Karpas-422 (cell line): ENCODE results near the gene PTPRK. TPM values are rescaled to one million over a fixed set of nuclear protein-coding genes. Genes with fewer than 3 reads are reported as not detected.

Experiments used
- DNase-seq: peaks from one replicate; pipeline ENCODE4 v3.0.0-alpha.2; 2015
- H2AFZ ChIP-seq: fragments of 200-600 bp; sonication (generic); 2 replicates; pipeline ENCODE4 v1.6.1; 2014; ENCODE audit warnings: antibody characterized with exemption, low read length, mixed read lengths
- H3K27ac ChIP-seq: fragments of 200-600 bp; sonication (generic); 2 replicates; pipeline ENCODE4 v1.5.1; 2014; ENCODE audit warnings: mild to moderate bottlenecking, low read length, moderate library complexity
- H3K27me3 ChIP-seq: fragments of 200-600 bp; sonication (generic); 2 replicates; pipeline ENCODE4 v1.6.1; 2014; ENCODE audit warnings: low read length, mixed read lengths
- H3K36me3 ChIP-seq: fragments of 200-600 bp; sonication (generic); 2 replicates; pipeline ENCODE4 v1.6.1; 2014; ENCODE audit warnings: low read length, mixed read lengths; ENCODE audit not compliant: insufficient read depth
- H3K4me1 ChIP-seq: fragments of 200-600 bp; sonication (generic); 2 replicates; pipeline ENCODE4 v1.6.1; 2014; ENCODE audit warnings: mild to moderate bottlenecking, low read length, mixed read lengths
- H3K4me2 ChIP-seq: fragments of 200-600 bp; sonication (generic); 2 replicates; pipeline ENCODE4 v1.6.1; 2014; ENCODE audit warnings: low read length, low read depth, mild to moderate bottlenecking; ENCODE audit not compliant: poor library complexity, severe bottlenecking
- H3K4me3 ChIP-seq: fragments of 200-600 bp; sonication (generic); 2 replicates; pipeline ENCODE4 v1.5.1; 2014; ENCODE audit warnings: mild to moderate bottlenecking, antibody characterized with exemption, low read length, mixed read lengths
- H3K79me2 ChIP-seq: fragments of 200-600 bp; sonication (generic); 2 replicates; pipeline ENCODE4 v1.6.1; 2014; ENCODE audit warnings: mild to moderate bottlenecking, low read length, mixed read lengths
- H3K9ac ChIP-seq: fragments of 200-600 bp; sonication (generic); 2 replicates; pipeline ENCODE4 v1.6.0; 2014; ENCODE audit warnings: low read length
- H3K9me2 ChIP-seq: fragments of 200-600 bp; sonication (generic), shearing (Covaris generic); replicated peaks from 2 replicates; pipeline ENCODE4 v1.6.0; 2014; ENCODE audit warnings: mild to moderate bottlenecking, low read length, moderate library complexity; ENCODE audit not compliant: insufficient read depth
- H3K9me3 ChIP-seq: fragments of 300-700, 200-600 bp; sonication (generic); 2 replicates; pipeline ENCODE4 v1.6.1; 2014; ENCODE audit warnings: low read length, mixed read lengths
- H4K20me1 ChIP-seq: fragments of 200-600 bp; sonication (generic); 2 replicates; pipeline ENCODE4 v1.6.1; 2014; ENCODE audit warnings: mild to moderate bottlenecking, antibody characterized with exemption, low read length, low read depth; ENCODE audit not compliant: insufficient read depth
- total RNA-seq: library from RNA; depleted of rRNA; stranded (reverse); fragments of >200 nt; shearing (Covaris generic); gene quantifications from 2 replicates; pipeline ENCODE4 v1.2.3, GENCODE V29; 2014; ENCODE audit warnings: low replicate concordance

Gene PTPRK
- total RNA-seq, 1 experiment from 2014 or later = 0.04 TPM

DNA sequence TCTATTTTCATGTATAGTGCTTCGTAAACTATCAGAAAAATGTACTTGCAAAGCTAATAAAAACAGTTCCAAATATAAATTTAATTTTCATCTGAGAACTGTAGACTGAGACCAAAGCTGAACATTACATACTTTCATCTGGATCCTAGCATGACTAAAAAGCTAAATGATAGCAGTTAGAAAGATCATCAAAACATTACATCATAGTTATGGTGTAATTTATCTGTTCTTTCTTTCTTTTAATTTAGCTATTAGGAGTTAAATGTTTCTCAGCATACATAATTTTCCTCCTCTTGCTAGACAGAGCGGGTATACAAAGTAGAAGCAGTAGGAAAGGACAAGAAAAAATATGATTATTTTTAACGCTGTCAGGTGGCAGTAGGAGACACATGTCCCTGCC is 455.3 kb downstream of the PTPRK start:
- Histone ChIP-seq H3K4me2 (no peak overlapping the region), H3K27ac (no peak overlapping the region), H3K36me3 (no peaks in the 10 kb centered on the region), H3K4me3 (no peak overlapping the region), H4K20me1 (no peaks in the 10 kb centered on the region), H3K9ac (no peak overlapping the region), H3K27me3 (no peaks in the 10 kb centered on the region), H3K4me1 (no peaks in the 10 kb centered on the region), H3K9me3 (peaks cover 15% of the 10 kb centered on the region), H2AFZ (no peak overlapping the region), H3K79me2 (no peaks in the 10 kb centered on the region), H3K9me2 (no peaks in the 10 kb centered on the region)
- no peak for DNase-seq

DNA sequence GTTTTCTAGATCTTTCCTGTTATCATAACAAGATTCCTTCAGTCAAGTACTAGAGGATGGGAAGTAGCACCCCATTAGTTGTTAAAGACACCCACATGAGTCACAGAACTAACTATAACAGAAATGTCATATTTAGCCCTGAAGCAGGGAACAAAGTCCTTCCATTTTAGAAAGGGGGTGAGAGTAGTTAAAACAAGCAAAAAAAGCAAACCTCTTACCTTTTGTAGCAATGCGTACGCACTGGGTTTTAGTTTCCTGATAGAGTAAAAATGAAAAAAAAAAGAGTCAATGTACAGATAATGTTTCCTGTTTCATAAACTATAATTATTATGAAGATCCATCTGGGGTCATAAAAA is 455.9 kb downstream of the PTPRK start:
- Histone ChIP-seq H3K4me2 (no peak overlapping the region), H3K4me1 (no peaks in the 10 kb centered on the region), H3K36me3 (no peaks in the 10 kb centered on the region), H3K27me3 (no peaks in the 10 kb centered on the region), H3K9me2 (no peaks in the 10 kb centered on the region), H2AFZ (no peak overlapping the region), H4K20me1 (no peaks in the 10 kb centered on the region), H3K79me2 (no peaks in the 10 kb centered on the region), H3K27ac (no peak overlapping the region), H3K4me3 (no peak overlapping the region), H3K9ac (no peak overlapping the region), H3K9me3 (peaks cover 21% of the 10 kb centered on the region)
- no peak for DNase-seq

DNA sequence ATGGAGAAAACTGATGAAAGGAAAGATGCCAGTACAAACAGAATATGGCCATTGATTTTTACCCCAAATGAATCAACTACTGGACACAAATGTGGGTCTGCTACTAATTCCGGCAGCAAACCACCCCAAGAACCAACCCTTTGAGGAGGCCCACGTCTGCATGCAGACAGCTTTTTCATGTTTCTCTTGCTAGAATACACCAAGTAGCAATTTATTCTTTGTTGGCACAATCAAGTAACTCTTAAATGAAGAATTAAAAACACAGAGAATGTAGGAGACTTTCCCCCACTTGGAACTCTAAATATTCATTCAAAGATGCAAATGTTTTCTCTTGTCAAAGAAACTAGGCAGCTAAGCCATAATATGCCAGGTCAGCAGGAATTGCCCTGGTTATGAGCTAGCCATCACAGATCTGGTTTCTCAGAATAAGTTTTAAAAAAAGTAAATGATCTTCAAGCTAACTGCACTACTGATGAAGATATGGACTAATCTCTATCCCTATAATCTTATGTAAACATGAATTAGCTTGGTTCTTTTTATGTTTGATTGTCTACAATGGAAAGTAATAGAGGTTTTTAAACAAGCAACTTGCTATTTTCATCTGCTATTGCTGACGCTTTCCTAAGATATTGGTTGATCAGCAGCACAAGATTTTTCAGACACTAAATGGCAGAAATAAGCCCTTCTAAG is 456.4 kb downstream of the PTPRK start:
- Histone ChIP-seq H3K79me2 (no peaks in the 10 kb centered on the region), H3K36me3 (no peaks in the 10 kb centered on the region), H3K9me2 (no peaks in the 10 kb centered on the region), H3K27me3 (no peaks in the 10 kb centered on the region), H3K4me1 (no peaks in the 10 kb centered on the region), H2AFZ (no peak overlapping the region), H3K9ac (no peak overlapping the region), H3K4me3 (no peak overlapping the region), H3K9me3 (peaks cover 26% of the 10 kb centered on the region), H3K4me2 (no peak overlapping the region), H3K27ac (no peak overlapping the region), H4K20me1 (no peaks in the 10 kb centered on the region)
- DNase-seq = no peak

DNA sequence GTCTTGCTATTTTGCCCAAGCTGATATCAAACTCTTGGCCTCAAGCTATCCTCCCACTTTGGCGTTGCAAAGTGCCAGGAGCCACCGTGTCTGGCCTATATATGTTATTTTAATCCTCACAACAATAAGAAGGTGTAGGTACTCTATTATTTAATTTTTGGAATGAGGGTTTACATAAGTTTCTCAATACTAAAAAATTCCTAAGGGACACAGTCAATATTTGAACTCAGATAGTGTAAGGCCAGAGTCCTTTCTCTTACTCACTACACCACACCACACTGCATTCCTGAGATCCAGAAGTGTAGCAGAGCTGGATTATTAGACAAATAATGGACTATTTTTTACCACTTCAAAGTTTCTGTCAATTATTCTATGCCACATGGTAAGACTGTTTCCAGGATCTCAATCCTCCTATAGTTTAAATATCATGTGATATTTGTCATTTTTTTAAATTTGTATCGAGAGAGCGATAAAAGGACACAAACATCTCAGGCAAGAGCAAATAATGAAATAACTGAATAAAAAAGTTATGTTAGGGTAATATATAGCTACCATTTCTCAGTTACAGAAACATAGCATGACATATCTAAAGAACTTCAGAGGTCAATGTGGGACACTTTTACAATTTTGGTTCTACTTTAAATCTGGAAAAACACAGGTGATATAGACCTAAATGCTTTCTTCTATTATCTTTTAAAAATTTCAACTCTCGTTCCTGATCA is 457.4 kb downstream of the PTPRK start:
- no peak overlapping the region for H2AFZ ChIP-seq
- H3K9me3 ChIP-seq = peaks cover 29% of the 10 kb centered on the region
- no peaks in the 10 kb centered on the region for H3K27me3 ChIP-seq
- H3K27ac ChIP-seq = no peak overlapping the region
- no peaks in the 10 kb centered on the region for H4K20me1 ChIP-seq
- no peak overlapping the region for H3K4me3 ChIP-seq
- no peak overlapping the region for H3K4me2 ChIP-seq
- DNase-seq = no peak
- H3K9ac ChIP-seq = no peak overlapping the region
- H3K79me2 ChIP-seq = no peaks in the 10 kb centered on the region
- no peaks in the 10 kb centered on the region for H3K9me2 ChIP-seq
- no peaks in the 10 kb centered on the region for H3K36me3 ChIP-seq
- no peaks in the 10 kb centered on the region for H3K4me1 ChIP-seq

DNA sequence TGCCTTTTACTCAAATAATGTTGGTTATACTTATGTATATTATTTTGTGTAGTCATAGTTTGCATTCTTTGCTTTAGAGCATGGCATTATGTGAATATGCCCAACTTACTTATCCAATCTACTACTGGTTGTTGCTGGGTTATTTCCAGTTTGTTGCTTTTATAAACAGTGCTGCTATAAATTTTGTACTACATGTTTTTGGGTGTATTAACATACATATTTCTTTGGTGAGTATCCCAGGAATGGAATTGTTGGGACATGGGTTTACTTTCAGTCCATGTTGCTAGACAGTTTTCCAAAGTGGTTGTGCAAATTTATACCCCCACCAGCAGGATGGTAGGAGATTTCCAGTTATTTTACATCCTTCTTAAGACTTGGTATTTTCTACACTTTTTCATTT is 462.5 kb downstream of the PTPRK start:
- Histone ChIP-seq H3K79me2 (no peaks in the 10 kb centered on the region), H3K4me1 (no peaks in the 10 kb centered on the region), H3K9ac (no peak overlapping the region), H3K9me3 (peaks cover 26% of the 10 kb centered on the region), H2AFZ (no peak overlapping the region), H3K36me3 (no peaks in the 10 kb centered on the region), H3K27me3 (no peaks in the 10 kb centered on the region), H3K4me3 (no peak overlapping the region), H3K9me2 (no peaks in the 10 kb centered on the region), H4K20me1 (no peaks in the 10 kb centered on the region), H3K27ac (no peak overlapping the region), H3K4me2 (no peak overlapping the region)
- DNase-seq = no peak

DNA sequence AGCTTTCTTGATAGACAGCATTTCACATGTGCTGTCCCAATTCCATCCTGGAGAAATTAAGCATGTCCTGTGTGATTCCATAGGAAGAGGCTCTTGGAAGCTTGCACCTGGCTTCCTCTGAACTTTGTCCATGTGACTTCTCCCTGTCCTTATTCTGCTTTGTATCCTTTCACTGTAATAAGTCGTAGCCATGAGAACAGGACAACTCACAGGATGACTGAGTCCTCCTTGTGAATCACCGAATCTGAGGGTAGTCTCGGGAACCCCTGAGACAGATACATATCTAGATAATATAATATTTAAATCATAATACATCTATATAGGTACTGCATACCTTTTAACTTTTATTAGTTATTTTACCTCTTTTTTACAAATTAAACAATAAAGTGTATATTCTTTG is 462.9 kb downstream of the PTPRK start:
- Histone ChIP-seq H4K20me1 (no peaks in the 10 kb centered on the region), H3K9me2 (no peaks in the 10 kb centered on the region), H3K4me1 (no peaks in the 10 kb centered on the region), H3K27ac (no peak overlapping the region), H3K79me2 (no peaks in the 10 kb centered on the region), H3K9ac (no peak overlapping the region), H2AFZ (no peak overlapping the region), H3K9me3 (peaks cover 27% of the 10 kb centered on the region), H3K4me3 (no peak overlapping the region), H3K27me3 (no peaks in the 10 kb centered on the region), H3K36me3 (no peaks in the 10 kb centered on the region), H3K4me2 (no peak overlapping the region)
- no peak for DNase-seq

DNA sequence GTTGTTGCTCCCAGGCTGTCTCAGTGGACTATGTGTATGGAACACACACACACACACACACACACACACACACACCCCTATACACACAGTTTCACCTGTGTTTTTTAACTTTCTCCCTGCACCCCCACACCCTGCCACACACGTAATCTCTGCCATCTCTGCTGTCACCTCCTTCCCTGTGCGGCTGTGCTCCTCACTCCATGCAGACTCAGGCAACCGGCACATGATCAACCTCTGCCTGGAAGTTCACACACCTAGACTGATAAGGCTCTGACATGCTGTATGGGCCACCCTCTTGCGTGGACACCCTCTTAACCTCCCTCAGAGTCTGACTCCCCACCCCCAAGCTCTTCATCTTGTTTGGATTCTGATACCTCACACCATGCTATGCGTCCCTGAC is 467.3 kb downstream of the PTPRK start:
- Histone ChIP-seq H3K27me3 (no peaks in the 10 kb centered on the region), H3K9ac (no peak overlapping the region), H2AFZ (no peak overlapping the region), H4K20me1 (no peaks in the 10 kb centered on the region), H3K9me3 (peaks cover 23% of the 10 kb centered on the region), H3K79me2 (no peaks in the 10 kb centered on the region), H3K4me2 (no peak overlapping the region), H3K9me2 (no peaks in the 10 kb centered on the region), H3K4me3 (no peak overlapping the region), H3K4me1 (no peaks in the 10 kb centered on the region), H3K36me3 (no peaks in the 10 kb centered on the region), H3K27ac (no peak overlapping the region)
- DNase-seq = no peak

DNA sequence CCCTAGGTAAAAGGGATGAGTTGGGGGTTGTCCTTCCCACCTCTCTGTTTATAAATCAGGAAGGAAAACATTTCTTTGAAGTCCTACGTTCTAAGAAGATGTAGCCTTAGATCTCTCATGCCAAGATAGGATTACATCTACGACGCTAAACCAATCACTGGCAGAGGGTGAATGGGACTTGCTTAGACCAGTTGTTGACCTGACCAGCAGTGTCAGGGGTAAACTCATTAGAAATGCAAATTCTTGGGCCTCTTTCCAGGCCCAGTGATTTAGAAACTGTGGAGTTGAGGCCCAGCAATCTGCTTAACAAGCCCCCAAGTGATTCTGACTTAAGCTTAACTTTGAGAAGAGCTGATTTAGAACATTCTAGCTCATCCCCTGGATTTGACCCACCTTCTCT is 472.4 kb downstream of the PTPRK start:
- no peaks in the 10 kb centered on the region for H3K36me3 ChIP-seq
- H3K27ac ChIP-seq = no peak overlapping the region
- no peak overlapping the region for H3K4me2 ChIP-seq
- H3K79me2 ChIP-seq = no peaks in the 10 kb centered on the region
- DNase-seq = no peak
- no peaks in the 10 kb centered on the region for H4K20me1 ChIP-seq
- H2AFZ ChIP-seq = no peak overlapping the region
- H3K9me3 ChIP-seq = peaks cover 14% of the 10 kb centered on the region
- no peak overlapping the region for H3K4me3 ChIP-seq
- no peaks in the 10 kb centered on the region for H3K9me2 ChIP-seq
- no peak overlapping the region for H3K9ac ChIP-seq
- H3K4me1 ChIP-seq = no peaks in the 10 kb centered on the region
- no peaks in the 10 kb centered on the region for H3K27me3 ChIP-seq
